SJCRH30 (cell line): ENCODE data around the gene CORO2B. TPM values are rescaled to one million over a fixed set of nuclear protein-coding genes. Genes with fewer than 3 reads are reported as not detected.

Experiments
- DNase-seq, 2 experiments: peaks; one replicate each; pipeline ENCODE4 v3.0.0-alpha.2; 2015 to 2020
- H3K27ac ChIP-seq: fragments of 250-450 bp; sonication (Bioruptor Pico); 2 replicates; pipeline ENCODE4 v1.5.1; 2020; ENCODE audit warnings: mild to moderate bottlenecking, moderate library complexity
- H3K27me3 ChIP-seq: fragments of 250-450 bp; sonication (Bioruptor Pico); 2 replicates; pipeline ENCODE4 v1.5.1; 2020; ENCODE audit warnings: mild to moderate bottlenecking, moderate library complexity
- H3K36me3 ChIP-seq: fragments of 250-450 bp; sonication (Bioruptor Pico); 2 replicates; pipeline ENCODE4 v1.5.1; 2020; ENCODE audit warnings: mild to moderate bottlenecking, moderate library complexity
- H3K4me1 ChIP-seq: fragments of 250-450 bp; sonication (Bioruptor Pico); 2 replicates; pipeline ENCODE4 v1.5.1; 2020; ENCODE audit warnings: mild to moderate bottlenecking, moderate library complexity
- H3K4me3 ChIP-seq: fragments of 250-450 bp; sonication (Bioruptor Pico); 2 replicates; pipeline ENCODE4 v1.5.1; 2020; ENCODE audit warnings: mild to moderate bottlenecking, moderate library complexity
- H3K9me3 ChIP-seq: fragments of 250-450 bp; sonication (Bioruptor Pico); replicated peaks from 2 replicates; pipeline ENCODE4 v1.5.1; 2020; ENCODE audit warnings: mild to moderate bottlenecking, moderate library complexity
- total RNA-seq: library from RNA; depleted of rRNA; stranded (reverse); fragments of >200 nt; shearing (Covaris generic); gene quantifications from 2 replicates; pipeline ENCODE4 v1.2.3, GENCODE V29; 2014

The CORO2B gene
- total RNA-seq, 1 experiment from 2014 or later: not detected

DNA sequence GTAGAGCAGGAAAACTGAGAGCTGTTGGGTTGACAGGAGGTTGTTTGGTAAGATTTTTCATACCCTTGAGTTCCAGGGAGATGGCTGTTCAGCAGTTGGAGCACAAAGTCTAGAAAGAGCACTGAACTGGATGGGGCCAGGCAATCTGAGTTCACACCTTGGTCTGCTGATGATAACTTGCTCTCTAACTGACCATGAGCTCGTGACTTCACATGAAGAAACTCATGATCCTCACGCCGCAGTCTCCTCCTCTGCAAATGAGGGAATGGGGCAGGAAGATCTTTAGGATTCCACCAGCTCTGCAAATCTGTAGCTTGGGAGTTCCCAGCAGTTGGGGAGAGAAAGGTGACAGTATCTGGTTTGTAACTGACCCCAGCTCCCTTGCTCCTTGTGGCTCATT, 33.7 kb downstream of the CORO2B start:
- Histone ChIP-seq H3K36me3 (no peaks in the 10 kb centered on the region), H3K4me3 (no peak overlapping the region), H3K27me3 (peaks cover 28% of the 10 kb centered on the region), H3K27ac (no peak overlapping the region), H3K4me1 (no peaks in the 10 kb centered on the region), H3K9me3 (no peaks in the 10 kb centered on the region)
- DNase-seq: no peak

DNA sequence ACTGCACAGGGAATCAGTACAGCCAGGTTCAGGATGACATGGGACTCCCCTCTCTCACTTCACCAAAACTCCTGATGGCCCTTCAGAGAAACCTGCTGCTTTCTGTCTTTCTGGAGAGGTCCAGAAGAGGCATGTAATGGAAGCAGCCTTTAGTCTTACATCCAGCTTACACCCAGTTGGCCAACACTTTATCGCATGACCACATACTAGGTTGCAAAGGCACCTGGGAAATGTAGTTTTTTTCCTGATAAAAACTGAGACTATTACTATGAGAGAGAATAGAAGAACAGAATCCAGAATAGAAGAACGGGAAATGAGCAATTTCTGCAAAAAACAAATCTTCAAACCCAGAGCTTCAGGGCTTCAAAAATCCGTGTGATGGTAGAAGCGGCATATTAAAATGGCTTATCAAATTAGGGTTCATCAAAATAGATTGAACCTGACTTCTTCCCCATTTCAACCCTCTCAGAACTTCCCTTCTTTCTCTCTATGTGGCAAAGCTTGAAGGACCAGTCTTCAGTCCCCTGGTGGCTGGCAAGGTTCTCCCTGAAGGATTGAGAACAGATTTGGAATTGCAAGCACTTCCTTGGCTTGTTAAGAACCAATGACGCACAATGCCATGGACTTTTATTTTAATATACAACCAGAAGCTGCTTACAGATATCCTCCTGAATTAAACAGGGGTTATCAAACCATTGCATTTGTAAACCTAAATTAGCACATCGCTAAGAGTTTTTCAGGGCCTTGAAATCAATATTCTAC, 34.4 kb downstream of the CORO2B start:
- no peaks in the 10 kb centered on the region for H3K36me3 ChIP-seq
- H3K9me3 ChIP-seq: no peaks in the 10 kb centered on the region
- no peak overlapping the region for H3K27ac ChIP-seq
- H3K4me3 ChIP-seq: no peak overlapping the region
- DNase-seq: no peak
- H3K4me1 ChIP-seq: no peaks in the 10 kb centered on the region
- H3K27me3 ChIP-seq: peaks cover 28% of the 10 kb centered on the region

DNA sequence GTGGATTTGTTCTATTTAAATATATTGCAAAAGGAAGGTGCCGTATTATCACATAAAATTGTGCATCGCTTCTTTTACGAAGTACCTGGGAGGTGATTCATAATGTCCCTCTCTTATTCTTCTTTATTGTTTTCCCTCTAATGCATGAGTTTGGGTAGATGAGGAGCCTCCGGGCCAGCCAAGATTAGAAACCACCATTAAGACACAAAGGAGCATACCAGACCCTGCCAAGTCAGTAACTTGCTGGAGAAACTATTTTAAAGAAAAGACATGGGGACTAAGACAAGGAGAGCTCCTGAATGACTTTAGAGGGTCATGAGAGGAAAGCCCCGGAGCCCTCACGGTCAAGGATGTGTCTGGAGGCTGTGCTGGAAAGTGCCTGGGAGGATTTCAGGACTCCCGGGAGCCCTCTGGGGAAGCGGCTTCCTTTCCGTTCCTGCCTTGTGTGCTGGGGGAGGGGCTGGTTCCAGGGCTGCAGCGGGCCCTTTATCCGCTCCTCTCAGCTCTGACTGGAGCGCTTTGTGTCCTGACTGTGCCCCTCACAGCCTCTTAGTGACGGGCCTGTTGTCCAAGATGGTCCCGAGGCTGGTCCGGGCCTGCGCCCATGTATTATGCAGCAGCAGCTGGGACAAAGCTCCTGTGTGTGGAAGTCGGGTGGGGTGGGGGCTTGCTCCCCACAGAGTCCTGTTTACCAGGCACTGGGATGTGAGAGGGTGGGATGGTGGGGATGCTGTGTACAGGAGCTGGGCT, 35.7 kb downstream of the CORO2B start:
- no peaks in the 10 kb centered on the region for H3K9me3 ChIP-seq
- no peak overlapping the region for H3K27ac ChIP-seq
- H3K27me3 ChIP-seq: peaks cover 25% of the 10 kb centered on the region
- no peaks in the 10 kb centered on the region for H3K36me3 ChIP-seq
- no peaks in the 10 kb centered on the region for H3K4me1 ChIP-seq
- H3K4me3 ChIP-seq: no peak overlapping the region
- no peak for DNase-seq

DNA sequence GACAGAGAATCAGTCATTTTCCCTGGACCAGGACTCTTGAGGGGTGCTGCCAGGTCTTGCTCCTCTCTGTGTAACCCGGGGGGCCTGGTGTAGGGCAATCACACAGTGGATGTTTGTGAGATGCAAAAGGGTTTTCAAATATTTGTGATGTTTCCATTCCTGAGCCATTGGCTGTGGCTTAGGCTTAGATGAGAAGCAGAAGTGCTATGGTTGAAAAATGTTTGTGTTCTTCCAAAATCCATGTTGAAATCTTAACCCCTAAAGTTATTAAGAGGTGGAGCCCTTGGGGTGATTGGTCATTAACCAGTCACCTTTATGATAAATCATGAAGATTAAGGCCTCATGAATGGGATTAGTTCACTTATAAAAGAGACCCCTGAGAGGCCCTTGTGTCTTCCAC, 36.5 kb downstream of the CORO2B start:
- peaks cover 25% of the 10 kb centered on the region for H3K27me3 ChIP-seq
- H3K4me3 ChIP-seq: no peak overlapping the region
- no peaks in the 10 kb centered on the region for H3K36me3 ChIP-seq
- no peaks in the 10 kb centered on the region for H3K9me3 ChIP-seq
- no peak for DNase-seq
- H3K27ac ChIP-seq: no peak overlapping the region
- no peaks in the 10 kb centered on the region for H3K4me1 ChIP-seq

DNA sequence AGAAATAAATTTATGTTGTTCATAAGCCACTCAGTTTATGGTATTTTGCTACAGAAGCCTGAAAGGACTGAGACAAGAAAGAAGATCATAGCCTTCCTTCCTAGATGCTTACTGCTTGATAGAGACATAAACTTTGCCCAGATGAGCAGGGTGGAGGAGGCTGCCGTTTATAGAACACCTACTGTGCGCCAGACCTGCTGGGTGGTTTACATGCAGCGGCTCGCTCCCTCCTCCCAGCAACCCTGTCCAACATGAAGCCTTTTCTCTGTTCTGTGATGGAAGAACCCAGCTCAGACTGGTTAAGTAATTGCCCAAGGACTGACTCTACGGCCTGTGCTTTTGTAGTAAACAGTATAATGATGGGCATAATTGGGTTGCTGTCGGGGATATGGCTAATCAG, 37.0 kb downstream of the CORO2B start:
- Histone ChIP-seq H3K4me3 (no peak overlapping the region), H3K27me3 (peaks cover 29% of the 10 kb centered on the region), H3K9me3 (no peaks in the 10 kb centered on the region), H3K27ac (no peak overlapping the region), H3K4me1 (no peaks in the 10 kb centered on the region), H3K36me3 (no peaks in the 10 kb centered on the region)
- DNase-seq: no peak

DNA sequence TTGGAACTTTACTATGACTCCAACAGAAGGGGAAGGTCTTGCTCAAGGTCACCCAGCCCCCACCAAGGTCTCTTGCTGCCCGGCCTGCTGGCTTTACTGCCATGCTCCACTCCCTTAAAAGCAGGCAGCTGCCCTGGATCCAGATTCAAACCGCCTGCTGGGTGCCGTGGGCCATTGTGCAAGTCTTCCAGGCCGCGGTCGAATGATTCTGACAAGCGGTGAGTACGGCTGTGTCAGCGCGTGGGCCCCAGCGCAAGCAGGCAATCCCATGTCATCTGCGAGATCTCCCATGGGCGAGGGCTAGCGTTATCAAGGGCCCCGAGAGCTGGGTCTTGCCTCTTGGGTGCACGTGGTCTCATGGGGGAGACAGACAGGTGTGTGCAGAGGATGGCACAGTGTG, 37.6 kb downstream of the CORO2B start:
- DNase-seq: no peak
- no peak overlapping the region for H3K4me3 ChIP-seq
- H3K36me3 ChIP-seq: no peaks in the 10 kb centered on the region
- H3K27ac ChIP-seq: no peak overlapping the region
- peaks cover 33% of the 10 kb centered on the region for H3K27me3 ChIP-seq
- no peaks in the 10 kb centered on the region for H3K9me3 ChIP-seq
- H3K4me1 ChIP-seq: no peaks in the 10 kb centered on the region

DNA sequence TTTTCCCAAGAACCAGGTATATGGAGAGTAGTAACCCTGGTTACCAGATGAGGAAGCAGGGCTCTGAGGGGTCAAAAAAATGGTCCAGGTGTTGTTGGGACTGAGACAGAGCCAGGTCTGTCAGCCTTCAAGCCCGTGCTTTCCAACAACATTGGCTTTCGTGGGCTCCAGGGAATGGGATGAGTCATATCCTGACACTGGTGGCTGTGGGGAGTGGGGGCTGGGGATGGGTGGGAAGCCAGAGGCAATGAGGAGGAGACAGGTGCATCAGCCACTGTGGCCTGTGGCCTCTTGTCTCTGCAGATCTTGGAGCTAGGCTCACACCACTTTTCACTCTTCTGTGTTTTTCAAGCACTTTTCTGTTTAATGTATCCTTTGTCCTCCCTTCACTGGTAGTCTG, 38.2 kb downstream of the CORO2B start:
- H3K9me3 ChIP-seq: no peaks in the 10 kb centered on the region
- peaks cover 32% of the 10 kb centered on the region for H3K27me3 ChIP-seq

DNA sequence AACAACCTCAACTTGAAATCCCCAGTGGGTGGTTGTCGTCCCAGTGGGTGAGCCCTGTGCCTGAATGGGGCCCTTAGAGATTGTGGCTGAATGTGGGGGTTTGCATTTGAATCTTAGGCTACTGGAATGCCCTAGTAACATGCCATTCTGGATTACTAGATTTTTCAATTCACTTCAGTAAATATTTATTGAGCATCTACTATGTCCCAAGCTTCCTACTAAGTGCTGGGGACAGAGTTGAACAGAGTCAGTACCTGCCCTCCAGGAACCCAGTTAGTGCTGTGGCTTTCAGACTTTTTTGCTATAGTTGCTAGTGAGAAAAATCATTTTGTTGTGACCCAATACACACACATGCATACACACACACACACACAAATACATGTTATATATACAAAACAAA, 39.0 kb downstream of the CORO2B start:
- Histone ChIP-seq H3K4me1 (no peaks in the 10 kb centered on the region), H3K27me3 (peaks cover 24% of the 10 kb centered on the region), H3K9me3 (no peaks in the 10 kb centered on the region), H3K36me3 (no peaks in the 10 kb centered on the region), H3K4me3 (no peak overlapping the region), H3K27ac (no peak overlapping the region)
- no peak for DNase-seq

More for the DNA sequence above, 38.2 kb downstream of the CORO2B start:
- DNase-seq: peak in 1 of 2 experiments; percentile 22
- Histone ChIP-seq H3K4me3 (no peak overlapping the region), H3K27ac (no peak overlapping the region), H3K4me1 (no peaks in the 10 kb centered on the region), H3K36me3 (no peaks in the 10 kb centered on the region)

DNA sequence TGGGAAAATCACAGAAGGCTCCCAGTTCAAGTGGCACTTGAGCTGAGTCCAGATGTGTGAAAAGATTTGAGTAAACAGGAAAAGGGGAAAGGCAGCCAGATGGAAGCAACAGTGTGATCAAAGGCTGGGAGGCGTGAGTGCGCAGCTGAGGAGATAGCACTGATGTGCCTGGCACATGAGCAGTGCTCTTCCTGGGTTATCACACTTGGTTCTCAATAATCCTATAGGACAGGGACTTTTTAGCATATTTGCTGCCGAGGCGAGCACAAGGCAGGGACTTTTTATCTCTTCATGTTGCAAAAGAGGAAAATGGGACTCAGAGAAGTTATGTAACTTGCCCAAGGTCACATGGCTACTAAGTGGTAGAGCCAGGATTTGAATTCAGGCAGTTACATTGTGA, 39.6 kb downstream of the CORO2B start:
- Histone ChIP-seq H3K27me3 (peaks cover 19% of the 10 kb centered on the region), H3K4me1 (no peaks in the 10 kb centered on the region), H3K4me3 (no peak overlapping the region), H3K36me3 (no peaks in the 10 kb centered on the region), H3K9me3 (no peaks in the 10 kb centered on the region), H3K27ac (no peak overlapping the region)
- DNase-seq: no peak

DNA sequence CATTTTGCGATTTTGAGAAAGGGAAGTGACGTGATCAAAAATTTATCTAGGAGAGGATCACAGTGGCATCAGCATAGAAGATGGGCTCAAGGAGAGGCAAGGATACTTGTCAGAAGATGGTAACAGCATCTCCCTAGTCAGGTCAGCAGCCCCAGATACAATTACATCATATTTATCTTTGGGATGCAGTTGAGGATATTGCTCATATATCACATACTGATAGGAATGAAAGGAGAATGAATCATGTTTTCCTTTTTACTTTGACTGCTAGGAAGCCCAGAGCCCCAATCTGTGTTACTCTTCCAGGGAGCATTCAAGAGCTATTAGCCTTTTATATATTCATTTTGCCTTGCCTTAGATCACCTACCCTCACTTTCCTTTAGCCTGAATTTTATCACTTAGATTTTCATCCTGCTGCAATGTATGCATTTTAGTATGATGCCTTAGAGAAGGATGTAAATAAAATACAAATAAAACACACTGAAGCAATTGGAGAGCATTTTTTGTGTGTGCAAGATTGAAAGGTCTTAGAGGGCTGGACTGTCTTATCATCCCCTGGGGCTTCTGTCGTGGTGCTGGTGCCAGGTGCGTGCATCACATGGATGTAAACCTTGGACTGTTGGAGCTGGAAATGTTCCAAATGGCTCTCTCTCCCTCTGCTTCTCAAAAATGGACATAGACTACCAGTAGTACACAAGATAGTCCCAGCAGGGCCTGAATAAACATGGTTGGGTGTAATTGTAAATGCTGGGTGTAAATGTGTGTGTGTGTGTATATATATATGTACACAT, 40.3 kb downstream of the CORO2B start:
- Histone ChIP-seq H3K9me3 (no peaks in the 10 kb centered on the region), H3K4me3 (no peak overlapping the region), H3K36me3 (no peaks in the 10 kb centered on the region), H3K27ac (no peak overlapping the region), H3K27me3 (peaks cover 22% of the 10 kb centered on the region), H3K4me1 (no peaks in the 10 kb centered on the region)
- DNase-seq: no peak

DNA sequence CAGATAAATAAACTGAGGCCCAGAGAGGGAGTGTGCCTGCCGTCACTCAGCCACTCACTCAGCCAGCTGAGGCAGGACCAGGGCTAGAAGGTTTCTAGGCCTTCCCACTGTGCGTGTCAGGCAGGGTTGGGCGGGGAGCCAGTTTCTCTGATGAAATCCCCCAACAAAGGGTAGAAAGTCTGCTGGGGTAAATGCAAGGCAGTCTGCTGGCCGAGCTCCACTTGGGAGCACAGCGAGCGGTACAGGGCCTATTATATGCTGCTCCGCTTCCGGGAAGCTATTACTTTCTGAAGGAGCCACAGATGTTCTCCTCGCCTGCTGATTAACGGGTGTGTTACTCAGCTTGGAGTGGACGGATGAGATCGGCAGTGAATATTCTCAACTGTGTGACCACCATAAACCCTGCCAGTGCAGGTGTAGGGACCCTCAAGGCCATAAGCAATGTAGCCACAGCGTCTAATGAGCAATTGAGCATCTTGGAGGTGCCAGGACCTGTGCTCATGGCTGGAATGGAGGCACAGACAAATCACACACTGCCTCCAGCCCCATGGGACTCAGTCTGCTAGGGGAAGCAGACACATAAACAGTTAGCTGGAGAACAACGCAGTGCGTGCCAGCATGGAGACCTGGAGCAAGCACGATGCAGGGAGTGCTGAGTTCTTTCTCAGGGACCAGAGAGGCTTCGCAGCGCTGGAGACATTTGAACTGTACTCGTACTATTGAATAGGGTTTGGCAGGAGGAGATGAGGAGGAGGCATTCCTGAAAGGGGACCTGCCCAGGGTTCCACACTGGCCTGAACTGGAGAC, 42.1 kb downstream of the CORO2B start:
- H3K4me3 ChIP-seq: no peak overlapping the region
- DNase-seq: peak; percentile 22 to 44
- no peak overlapping the region for H3K27ac ChIP-seq

DNA sequence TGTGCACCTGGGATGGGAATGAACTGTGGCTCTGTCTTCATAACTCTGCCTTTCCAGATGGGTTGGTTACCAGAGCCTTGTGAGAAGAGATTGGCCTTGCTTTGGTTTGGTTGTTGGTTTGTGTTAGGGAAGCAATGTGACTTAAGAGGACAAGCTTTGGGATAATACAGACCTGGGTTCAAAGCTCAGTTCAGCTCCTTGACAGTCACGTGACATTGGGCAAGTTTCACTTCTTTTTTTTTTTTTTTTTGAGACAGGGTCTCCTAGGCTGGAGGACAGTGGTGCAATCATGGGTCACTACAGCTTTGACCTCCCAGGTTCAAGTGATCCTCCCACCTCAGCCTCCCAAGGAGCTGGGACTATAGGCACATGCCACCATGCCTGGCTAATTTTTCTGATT, 42.7 kb downstream of the CORO2B start:
- H3K4me1 ChIP-seq: no peaks in the 10 kb centered on the region
- no peak overlapping the region for H3K4me3 ChIP-seq
- H3K36me3 ChIP-seq: no peaks in the 10 kb centered on the region
- H3K9me3 ChIP-seq: no peaks in the 10 kb centered on the region
- H3K27ac ChIP-seq: no peak overlapping the region
- no peak for DNase-seq
- peaks cover 13% of the 10 kb centered on the region; the same call in 1 of the 2 replicates for H3K27me3 ChIP-seq

More for the DNA sequence above, 42.1 kb downstream of the CORO2B start:
- no peaks in the 10 kb centered on the region for H3K36me3 ChIP-seq
- H3K27me3 ChIP-seq: peaks cover 13% of the 10 kb centered on the region
- H3K9me3 ChIP-seq: no peaks in the 10 kb centered on the region
- H3K4me1 ChIP-seq: no peaks in the 10 kb centered on the region

DNA sequence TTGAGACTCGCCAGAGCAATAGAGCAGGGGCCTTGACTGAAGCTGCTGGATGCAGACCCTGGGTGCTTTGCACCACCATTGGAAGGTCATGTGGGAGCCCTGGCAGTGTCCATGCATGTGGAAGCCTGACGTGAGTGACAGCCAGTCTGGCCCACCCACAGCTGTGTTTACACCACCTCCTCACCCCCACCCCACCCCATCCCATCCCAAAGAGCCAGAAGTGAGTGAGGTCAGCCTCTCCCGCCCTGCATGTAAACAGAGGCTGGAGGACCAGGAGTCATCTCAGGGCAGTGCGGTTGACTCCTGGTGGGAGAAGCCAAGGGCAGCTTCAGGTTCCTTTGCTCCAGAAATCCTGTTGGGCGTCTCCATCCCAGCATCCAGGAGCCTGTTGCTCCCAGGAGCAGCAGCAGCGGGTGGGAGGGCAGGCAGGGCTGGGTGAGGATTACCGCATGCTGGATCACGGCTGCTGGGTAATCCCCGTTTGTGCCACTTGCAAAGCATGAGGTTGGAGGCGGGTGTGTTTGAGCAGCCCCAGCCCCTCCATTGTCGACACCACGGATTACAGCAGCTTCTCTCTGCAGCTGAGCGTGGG, 44.6 kb downstream of the CORO2B start:
- Histone ChIP-seq H3K4me3 (no peak overlapping the region), H3K27ac (no peak overlapping the region), H3K36me3 (no peaks in the 10 kb centered on the region), H3K9me3 (no peaks in the 10 kb centered on the region), H3K27me3 (peaks cover 18% of the 10 kb centered on the region; the same call in 1 of the 2 replicates), H3K4me1 (no peaks in the 10 kb centered on the region)
- no peak for DNase-seq

DNA sequence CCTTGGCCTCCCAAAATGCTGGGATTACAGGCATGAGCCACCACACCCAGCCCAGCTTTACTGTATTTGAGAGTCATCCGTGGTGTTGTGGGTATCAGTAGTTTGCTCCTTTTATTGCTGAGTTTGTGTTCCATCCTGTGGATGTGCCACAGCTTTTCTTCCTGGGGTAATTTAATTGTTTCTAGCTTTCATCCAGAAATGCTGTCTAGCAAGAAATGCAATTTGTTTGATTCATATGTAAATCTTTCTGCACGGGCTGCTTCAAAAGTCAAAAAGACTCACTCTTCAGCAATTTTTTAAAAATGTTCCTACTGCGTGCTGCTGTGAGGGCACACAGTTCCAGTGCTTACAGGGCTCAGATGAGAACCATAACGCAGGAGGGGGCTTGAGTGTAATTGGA, 47.1 kb downstream of the CORO2B start:
- Histone ChIP-seq H3K9me3 (no peaks in the 10 kb centered on the region), H3K4me1 (no peaks in the 10 kb centered on the region), H3K27ac (no peak overlapping the region), H3K27me3 (peaks cover 17% of the 10 kb centered on the region; the same call in 1 of the 2 replicates), H3K4me3 (no peak overlapping the region), H3K36me3 (no peaks in the 10 kb centered on the region)
- no peak for DNase-seq
